Stimulated activated naive CD8-positive, alpha-beta T cell treated with anti-CD3 and anti-CD28 coated beads, Interleukin-15, Interleukin-2, amounts not matched to agents 100 ng/mL and 50 ng/mL, for 24 hours (primary cell): ENCODE measurements around the gene NADSYN1.

Source experiments
- H3K27ac Mint-ChIP-seq: one replicate; pipeline ENCODE4 v1.8.0; 2021; ENCODE audit warnings: mild to moderate bottlenecking, mixed read lengths
- H3K27me3 Mint-ChIP-seq: one replicate; pipeline ENCODE4 v1.8.0; 2021; ENCODE audit warnings: mixed read lengths
- H3K36me3 Mint-ChIP-seq: one replicate; pipeline ENCODE4 v1.8.0; 2021; ENCODE audit warnings: low read depth, mixed read lengths
- H3K4me1 Mint-ChIP-seq: one replicate; pipeline ENCODE4 v1.8.0; 2021; ENCODE audit warnings: low read depth, mixed read lengths
- H3K4me3 Mint-ChIP-seq: one replicate; pipeline ENCODE4 v1.8.0; 2021; ENCODE audit warnings: mild to moderate bottlenecking, mixed read lengths
- H3K9me3 Mint-ChIP-seq: one replicate; pipeline ENCODE4 v1.8.0; 2021; ENCODE audit warnings: mixed read lengths

Gene NADSYN1

GRCh38 chr11:71452199-71453036, 585 bp upstream of the NADSYN1 start:
- peak overlapping the region; percentile 92 for H3K4me3 Mint-ChIP-seq
- peaks cover 56% of the 10 kb centered on the region for H3K4me1 Mint-ChIP-seq
- peaks cover 22% of the 10 kb centered on the region for H3K36me3 Mint-ChIP-seq
- no peaks in the 10 kb centered on the region for H3K27me3 Mint-ChIP-seq
- peak overlapping the region; percentile 86 for H3K27ac Mint-ChIP-seq
- H3K9me3 Mint-ChIP-seq = no peaks in the 10 kb centered on the region

- H3K9me3 Mint-ChIP-seq = no peaks in the 10 kb centered on the region
- peaks cover 52% of the 10 kb centered on the region for H3K4me1 Mint-ChIP-seq
- H3K4me3 Mint-ChIP-seq = peak overlapping the region; percentile 92
- H3K27me3 Mint-ChIP-seq = no peaks in the 10 kb centered on the region
- H3K27ac Mint-ChIP-seq = peak overlapping the region; percentile 84
- peaks cover 29% of the 10 kb centered on the region for H3K36me3 Mint-ChIP-seq
Measured at GRCh38 chr11:71453918-71454304, 908 bp downstream of the NADSYN1 start.

GRCh38 chr11:71454470-71455113, 1.6 kb downstream of the NADSYN1 start:
- peak overlapping the region; percentile 92 for H3K4me3 Mint-ChIP-seq
- H3K36me3 Mint-ChIP-seq = peaks cover 32% of the 10 kb centered on the region

GRCh38 chr11:71456294-71456693, 3.3 kb downstream of the NADSYN1 start:
- Mint-ChIP-seq H3K9me3 (no peaks in the 10 kb centered on the region), H3K4me3 (no peak overlapping the region), H3K36me3 (peaks cover 49% of the 10 kb centered on the region), H3K27me3 (no peaks in the 10 kb centered on the region), H3K27ac (no peak overlapping the region), H3K4me1 (peaks cover 29% of the 10 kb centered on the region)

More at GRCh38 chr11:71454470-71455113, 1.6 kb downstream of the NADSYN1 start:
- Mint-ChIP-seq H3K9me3 (no peaks in the 10 kb centered on the region), H3K27ac (no peak overlapping the region), H3K4me1 (peaks cover 46% of the 10 kb centered on the region), H3K27me3 (no peaks in the 10 kb centered on the region)

- Mint-ChIP-seq H3K27me3 (no peaks in the 10 kb centered on the region), H3K27ac (no peak overlapping the region), H3K36me3 (peaks cover 53% of the 10 kb centered on the region), H3K4me1 (peaks cover 24% of the 10 kb centered on the region), H3K4me3 (no peak overlapping the region), H3K9me3 (no peaks in the 10 kb centered on the region)
Measured at GRCh38 chr11:71456831-71457230, 3.8 kb downstream of the NADSYN1 start.

- Mint-ChIP-seq H3K27ac (no peak overlapping the region), H3K4me1 (peaks cover 16% of the 10 kb centered on the region), H3K27me3 (no peaks in the 10 kb centered on the region)
Measured at GRCh38 chr11:71458146-71459070, 5.4 kb downstream of the NADSYN1 start.

GRCh38 chr11:71459076-71459766, 6.2 kb downstream of the NADSYN1 start:
- Mint-ChIP-seq H3K9me3 (no peaks in the 10 kb centered on the region), H3K4me1 (peaks cover 8% of the 10 kb centered on the region), H3K4me3 (no peak overlapping the region), H3K27me3 (no peaks in the 10 kb centered on the region), H3K27ac (no peak overlapping the region), H3K36me3 (peaks cover 76% of the 10 kb centered on the region)

More at GRCh38 chr11:71458146-71459070, 5.4 kb downstream of the NADSYN1 start:
- Mint-ChIP-seq H3K4me3 (no peak overlapping the region), H3K9me3 (no peaks in the 10 kb centered on the region), H3K36me3 (peaks cover 68% of the 10 kb centered on the region)

- H3K36me3 Mint-ChIP-seq = peaks cover 78% of the 10 kb centered on the region
- no peak overlapping the region for H3K27ac Mint-ChIP-seq
- no peaks in the 10 kb centered on the region for H3K9me3 Mint-ChIP-seq
- H3K27me3 Mint-ChIP-seq = no peaks in the 10 kb centered on the region
- H3K4me1 Mint-ChIP-seq = peaks cover 3% of the 10 kb centered on the region
- H3K4me3 Mint-ChIP-seq = no peak overlapping the region
Measured at GRCh38 chr11:71459767-71460320, 6.8 kb downstream of the NADSYN1 start.

- Mint-ChIP-seq H3K27ac (no peak overlapping the region), H3K4me3 (no peak overlapping the region), H3K9me3 (no peaks in the 10 kb centered on the region), H3K27me3 (no peaks in the 10 kb centered on the region), H3K36me3 (peaks cover 68% of the 10 kb centered on the region), H3K4me1 (peaks cover 8% of the 10 kb centered on the region)
Measured at GRCh38 chr11:71461696-71462095, 8.7 kb downstream of the NADSYN1 start.

GRCh38 chr11:71462726-71463125, 9.7 kb downstream of the NADSYN1 start:
- no peak overlapping the region for H3K4me3 Mint-ChIP-seq
- H3K36me3 Mint-ChIP-seq = peaks cover 74% of the 10 kb centered on the region
- no peaks in the 10 kb centered on the region for H3K9me3 Mint-ChIP-seq
- H3K4me1 Mint-ChIP-seq = peaks cover 8% of the 10 kb centered on the region
- no peak overlapping the region for H3K27ac Mint-ChIP-seq
- H3K27me3 Mint-ChIP-seq = no peaks in the 10 kb centered on the region

- H3K36me3 Mint-ChIP-seq = peaks cover 77% of the 10 kb centered on the region
- H3K9me3 Mint-ChIP-seq = no peaks in the 10 kb centered on the region
- H3K27ac Mint-ChIP-seq = no peak overlapping the region
Measured at GRCh38 chr11:71463331-71464211, 10.6 kb downstream of the NADSYN1 start.

GRCh38 chr11:71465054-71465453, 12.1 kb downstream of the NADSYN1 start:
- Mint-ChIP-seq H3K4me3 (no peak overlapping the region), H3K36me3 (peaks cover 75% of the 10 kb centered on the region), H3K27ac (no peak overlapping the region), H3K4me1 (peaks cover 8% of the 10 kb centered on the region), H3K9me3 (no peaks in the 10 kb centered on the region), H3K27me3 (no peaks in the 10 kb centered on the region)

More at GRCh38 chr11:71463331-71464211, 10.6 kb downstream of the NADSYN1 start:
- Mint-ChIP-seq H3K27me3 (no peaks in the 10 kb centered on the region), H3K4me3 (no peak overlapping the region), H3K4me1 (peaks cover 8% of the 10 kb centered on the region)

- no peak overlapping the region for H3K27ac Mint-ChIP-seq
- no peak overlapping the region for H3K4me3 Mint-ChIP-seq
- H3K4me1 Mint-ChIP-seq = peaks cover 8% of the 10 kb centered on the region
- no peaks in the 10 kb centered on the region for H3K9me3 Mint-ChIP-seq
- peaks cover 65% of the 10 kb centered on the region for H3K36me3 Mint-ChIP-seq
- no peaks in the 10 kb centered on the region for H3K27me3 Mint-ChIP-seq
Measured at GRCh38 chr11:71466358-71466757, 13.4 kb downstream of the NADSYN1 start.
